ENCODE measurements around the gene WWOX.

WWOX gene

DNA sequence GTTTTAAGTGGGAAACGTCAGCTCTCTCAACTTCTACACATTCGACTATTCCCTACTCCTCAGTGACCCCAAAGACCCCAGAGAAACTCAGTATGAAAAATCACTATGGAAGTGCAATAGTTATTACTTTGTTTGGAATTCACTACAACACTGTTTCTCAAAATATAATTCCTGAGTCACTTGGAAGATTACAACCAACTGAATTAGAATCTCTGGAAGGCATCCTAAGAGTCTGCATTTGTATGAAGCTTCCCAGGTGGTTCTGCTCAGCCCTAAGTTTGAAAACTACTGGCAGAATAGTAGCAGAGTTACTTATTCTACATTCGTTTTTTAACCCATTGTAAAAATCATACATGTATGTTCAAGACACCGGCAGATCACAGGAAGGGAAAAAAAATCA, 975.5 kb downstream of the WWOX start:
- no peak for TF ChIP-seq SIN3A (IDR thresholded peaks at IDR 0.05; ENCODE audit: borderline replicate concordance, insufficient read depth, low read length)
- no peak for TF ChIP-seq FOXP2 (optimal IDR thresholded peaks at IDR 0.05; ENCODE audit: borderline replicate concordance, extremely low read depth, extremely low read length, insufficient read depth)
- no peak for TF ChIP-seq TAF1 (IDR thresholded peaks at IDR 0.05; ENCODE audit: borderline replicate concordance, insufficient read depth, low read length)
- TF ChIP-seq, protein P1, sequence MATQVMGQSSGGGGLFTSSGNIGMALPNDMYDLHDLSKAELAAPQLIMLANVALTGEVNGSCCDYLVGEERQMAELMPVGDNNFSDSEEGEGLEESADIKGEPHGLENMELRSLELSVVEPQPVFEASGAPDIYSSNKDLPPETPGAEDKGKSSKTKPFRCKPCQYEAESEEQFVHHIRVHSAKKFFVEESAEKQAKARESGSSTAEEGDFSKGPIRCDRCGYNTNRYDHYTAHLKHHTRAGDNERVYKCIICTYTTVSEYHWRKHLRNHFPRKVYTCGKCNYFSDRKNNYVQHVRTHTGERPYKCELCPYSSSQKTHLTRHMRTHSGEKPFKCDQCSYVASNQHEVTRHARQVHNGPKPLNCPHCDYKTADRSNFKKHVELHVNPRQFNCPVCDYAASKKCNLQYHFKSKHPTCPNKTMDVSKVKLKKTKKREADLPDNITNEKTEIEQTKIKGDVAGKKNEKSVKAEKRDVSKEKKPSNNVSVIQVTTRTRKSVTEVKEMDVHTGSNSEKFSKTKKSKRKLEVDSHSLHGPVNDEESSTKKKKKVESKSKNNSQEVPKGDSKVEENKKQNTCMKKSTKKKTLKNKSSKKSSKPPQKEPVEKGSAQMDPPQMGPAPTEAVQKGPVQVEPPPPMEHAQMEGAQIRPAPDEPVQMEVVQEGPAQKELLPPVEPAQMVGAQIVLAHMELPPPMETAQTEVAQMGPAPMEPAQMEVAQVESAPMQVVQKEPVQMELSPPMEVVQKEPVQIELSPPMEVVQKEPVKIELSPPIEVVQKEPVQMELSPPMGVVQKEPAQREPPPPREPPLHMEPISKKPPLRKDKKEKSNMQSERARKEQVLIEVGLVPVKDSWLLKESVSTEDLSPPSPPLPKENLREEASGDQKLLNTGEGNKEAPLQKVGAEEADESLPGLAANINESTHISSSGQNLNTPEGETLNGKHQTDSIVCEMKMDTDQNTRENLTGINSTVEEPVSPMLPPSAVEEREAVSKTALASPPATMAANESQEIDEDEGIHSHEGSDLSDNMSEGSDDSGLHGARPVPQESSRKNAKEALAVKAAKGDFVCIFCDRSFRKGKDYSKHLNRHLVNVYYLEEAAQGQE (IDR thresholded peaks at IDR 0.05; ENCODE audit: insufficient read depth in 1 of 2, low read depth in 2 of 2, low read length in 2 of 2): no peak
- no peak for TF ChIP-seq POLR2AphosphoS5 (IDR thresholded peaks at IDR 0.05; ENCODE audit: low read depth, low read length)

- TF ChIP-seq POLR2AphosphoS5 (IDR thresholded peaks at IDR 0.05; ENCODE audit: low read depth, low read length) (no peak), TAF1 (IDR thresholded peaks at IDR 0.05; ENCODE audit: borderline replicate concordance, insufficient read depth, low read length) (no peak), SIN3A (IDR thresholded peaks at IDR 0.05; ENCODE audit: borderline replicate concordance, insufficient read depth, low read length) (no peak), FOXP2 (optimal IDR thresholded peaks at IDR 0.05; ENCODE audit: borderline replicate concordance, extremely low read depth, extremely low read length, insufficient read depth) (no peak)
- TF ChIP-seq, protein P1 (IDR thresholded peaks at IDR 0.05; ENCODE audit: insufficient read depth in 1 of 2, low read depth in 2 of 2, low read length in 2 of 2): no peak
Measured at GRCh38 chr16:79076047-79076767, 976.8 kb downstream of the WWOX start.

DNA sequence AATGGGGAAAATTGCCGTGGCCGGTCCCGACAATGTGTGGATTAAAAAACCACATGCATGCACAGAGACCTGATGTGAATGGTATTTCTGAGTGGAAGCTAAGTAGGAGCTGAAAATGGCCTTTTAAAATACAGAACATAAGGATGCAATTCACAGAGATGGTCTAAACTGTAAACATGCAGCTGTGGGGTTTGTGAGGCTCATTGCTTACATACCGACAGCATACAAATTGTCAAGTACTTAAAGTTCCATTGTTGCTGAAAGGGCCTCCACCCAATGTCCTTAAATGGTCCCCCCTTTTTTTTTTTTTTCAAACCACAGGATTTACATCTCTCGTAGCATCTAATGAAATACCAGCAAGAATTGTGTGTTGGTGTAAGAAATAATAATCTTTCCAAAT, 977.9 kb downstream of the WWOX start:
- TF ChIP-seq, protein P1 (IDR thresholded peaks at IDR 0.05; ENCODE audit: insufficient read depth in 1 of 2, low read depth in 2 of 2, low read length in 2 of 2): no peak
- TF ChIP-seq POLR2AphosphoS5 (IDR thresholded peaks at IDR 0.05; ENCODE audit: low read depth, low read length): no peak
- no peak for TF ChIP-seq FOXP2 (optimal IDR thresholded peaks at IDR 0.05; ENCODE audit: borderline replicate concordance, extremely low read depth, extremely low read length, insufficient read depth)
- no peak for TF ChIP-seq SIN3A (IDR thresholded peaks at IDR 0.05; ENCODE audit: borderline replicate concordance, insufficient read depth, low read length)
- no peak for TF ChIP-seq TAF1 (IDR thresholded peaks at IDR 0.05; ENCODE audit: borderline replicate concordance, insufficient read depth, low read length)

DNA sequence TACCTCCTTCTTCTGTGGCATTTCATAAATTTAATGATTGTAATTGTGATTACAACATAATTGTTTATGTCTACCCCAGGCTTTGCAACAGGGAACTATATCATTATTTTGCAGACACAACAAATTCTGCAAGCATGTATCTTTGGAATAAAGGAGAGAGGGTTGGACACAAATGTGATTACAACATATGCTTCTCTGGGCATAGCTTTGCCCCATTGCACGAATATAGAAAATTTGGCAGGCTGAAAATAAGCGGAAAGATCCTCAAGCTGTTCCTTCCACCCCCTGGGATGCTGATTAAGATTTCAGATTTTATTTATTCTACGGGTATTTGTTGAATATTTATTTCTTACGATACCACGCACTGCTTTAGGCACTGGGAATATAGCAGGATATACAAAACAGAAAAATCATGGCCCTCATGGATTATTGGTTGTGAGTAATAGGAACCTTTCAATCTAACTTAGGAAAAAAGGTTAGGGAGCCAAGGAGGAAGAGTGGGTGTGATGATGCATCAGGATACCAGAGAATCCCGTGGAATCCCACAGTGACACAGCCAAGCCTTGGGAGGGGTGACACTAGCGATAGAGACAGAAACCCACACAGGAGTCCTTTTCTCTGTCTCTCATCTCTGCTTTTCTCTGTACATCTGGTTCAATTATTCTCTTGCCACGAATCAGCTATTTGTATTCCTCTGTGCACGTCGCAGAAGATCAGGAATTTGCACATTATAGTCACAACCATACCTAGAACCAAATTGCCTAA, 980.4 kb downstream of the WWOX start:
- TF ChIP-seq, protein P1 (IDR thresholded peaks at IDR 0.05; ENCODE audit: insufficient read depth in 1 of 2, low read depth in 2 of 2, low read length in 2 of 2): no peak
- TF ChIP-seq TAF1 (IDR thresholded peaks at IDR 0.05; ENCODE audit: borderline replicate concordance, insufficient read depth, low read length) (no peak), FOXP2 (optimal IDR thresholded peaks at IDR 0.05; ENCODE audit: borderline replicate concordance, extremely low read depth, extremely low read length, insufficient read depth) (no peak), SIN3A (IDR thresholded peaks at IDR 0.05; ENCODE audit: borderline replicate concordance, insufficient read depth, low read length) (no peak), POLR2AphosphoS5 (IDR thresholded peaks at IDR 0.05; ENCODE audit: low read depth, low read length) (no peak)
